BLaER1 (cell line): ENCODE data around the gene ANKRD34C.

Source experiments
- H3K27ac ChIP-seq: shearing (Covaris generic); formaldehyde crosslinking; 2 replicates; pipeline ENCODE4 v1.8.1; 2022
- H3K27me3 ChIP-seq: shearing (Covaris generic); formaldehyde crosslinking; 2 replicates; pipeline ENCODE4 v1.8.1; 2022
- H3K36me3 ChIP-seq: shearing (Covaris generic); formaldehyde crosslinking; 2 replicates; pipeline ENCODE4 v1.8.1; 2022
- H3K4me1 ChIP-seq: shearing (Covaris generic); formaldehyde crosslinking; 2 replicates; pipeline ENCODE4 v1.8.1; 2022
- H3K4me2 ChIP-seq: shearing (Covaris generic); formaldehyde crosslinking; 2 replicates; pipeline ENCODE4 v1.8.1; 2022
- H3K4me3 ChIP-seq: shearing (Covaris generic); formaldehyde crosslinking; 2 replicates; pipeline ENCODE4 v1.8.1; 2022
- H3K9ac ChIP-seq: shearing (Covaris generic); formaldehyde crosslinking; 2 replicates; pipeline ENCODE4 v1.8.1; 2022
- H3K9me3 ChIP-seq: shearing (Covaris generic); formaldehyde crosslinking; 2 replicates; pipeline ENCODE4 v1.8.1; 2022
- H4K20me1 ChIP-seq: shearing (Covaris generic); formaldehyde crosslinking; 2 replicates; pipeline ENCODE4 v1.8.1; 2022
- Cebpa-rat ChIP-seq: shearing (Covaris generic); IDR thresholded peaks from 2 replicates; pipeline ENCODE4 v1.8.1; 2022

ANKRD34C gene

GRCh38 chr15:79283252-79284048, 928 bp downstream of the ANKRD34C start:
- no peak overlapping the region for H3K4me2 ChIP-seq
- H3K4me3 ChIP-seq: no peak overlapping the region
- no peak overlapping the region for H3K27ac ChIP-seq
- no peaks in the 10 kb centered on the region for H3K4me1 ChIP-seq
- peaks cover 10% of the 10 kb centered on the region; the same call in 1 of the 2 replicates for H4K20me1 ChIP-seq
- H3K27me3 ChIP-seq: peaks cover 15% of the 10 kb centered on the region; the same call in 1 of the 2 replicates
- no peaks in the 10 kb centered on the region for H3K9me3 ChIP-seq
- TF ChIP-seq Cebpa-rat: no peak
- H3K36me3 ChIP-seq: no peaks in the 10 kb centered on the region
- no peak overlapping the region for H3K9ac ChIP-seq

GRCh38 chr15:79290642-79291275, 8.2 kb downstream of the ANKRD34C start:
- Histone ChIP-seq H3K9me3 (no peaks in the 10 kb centered on the region), H3K27ac (no peak overlapping the region), H3K4me1 (peaks cover 18% of the 10 kb centered on the region), H3K4me2 (peak overlapping the region; percentile 69), H3K27me3 (no peaks in the 10 kb centered on the region), H3K9ac (no peak overlapping the region), H3K36me3 (no peaks in the 10 kb centered on the region), H3K4me3 (no peak overlapping the region), H4K20me1 (no peaks in the 10 kb centered on the region)
- no peak for TF ChIP-seq Cebpa-rat

- Histone ChIP-seq H3K4me1 (peaks cover 18% of the 10 kb centered on the region), H3K27me3 (no peaks in the 10 kb centered on the region), H3K27ac (no peak overlapping the region), H3K4me3 (no peak overlapping the region), H3K9ac (no peak overlapping the region), H3K36me3 (no peaks in the 10 kb centered on the region), H3K4me2 (no peak overlapping the region), H3K9me3 (no peaks in the 10 kb centered on the region), H4K20me1 (no peaks in the 10 kb centered on the region)
- no peak for TF ChIP-seq Cebpa-rat
Observed at GRCh38 chr15:79292011-79292410, 9.5 kb downstream of the ANKRD34C start.

- no peak overlapping the region for H3K4me2 ChIP-seq
- H3K36me3 ChIP-seq: no peaks in the 10 kb centered on the region
- H3K4me1 ChIP-seq: peaks cover 18% of the 10 kb centered on the region
- no peak for TF ChIP-seq Cebpa-rat
- H3K27me3 ChIP-seq: no peaks in the 10 kb centered on the region
- no peak overlapping the region for H3K4me3 ChIP-seq
- no peak overlapping the region for H3K9ac ChIP-seq
- no peak overlapping the region for H3K27ac ChIP-seq
- H3K9me3 ChIP-seq: no peaks in the 10 kb centered on the region
- no peaks in the 10 kb centered on the region for H4K20me1 ChIP-seq
Observed at GRCh38 chr15:79294075-79294474, 11.6 kb downstream of the ANKRD34C start.

GRCh38 chr15:79296583-79296982, 14.1 kb downstream of the ANKRD34C start:
- H3K27me3 ChIP-seq: no peaks in the 10 kb centered on the region
- H4K20me1 ChIP-seq: no peaks in the 10 kb centered on the region
- H3K27ac ChIP-seq: no peak overlapping the region
- H3K4me2 ChIP-seq: no peak overlapping the region
- no peak overlapping the region for H3K4me3 ChIP-seq
- no peak overlapping the region for H3K9ac ChIP-seq
- no peaks in the 10 kb centered on the region for H3K36me3 ChIP-seq
- no peak for TF ChIP-seq Cebpa-rat
- no peaks in the 10 kb centered on the region for H3K9me3 ChIP-seq
- H3K4me1 ChIP-seq: peaks cover 2% of the 10 kb centered on the region

GRCh38 chr15:79299126-79299840, 16.8 kb downstream of the ANKRD34C start:
- no peaks in the 10 kb centered on the region for H3K36me3 ChIP-seq
- no peak overlapping the region for H3K4me2 ChIP-seq
- H3K9ac ChIP-seq: no peak overlapping the region
- H3K4me1 ChIP-seq: no peaks in the 10 kb centered on the region
- H3K27me3 ChIP-seq: no peaks in the 10 kb centered on the region
- H3K4me3 ChIP-seq: no peak overlapping the region
- no peaks in the 10 kb centered on the region for H3K9me3 ChIP-seq
- TF ChIP-seq Cebpa-rat: no peak
- H4K20me1 ChIP-seq: no peaks in the 10 kb centered on the region
- no peak overlapping the region for H3K27ac ChIP-seq

GRCh38 chr15:79299841-79300235, 17.3 kb downstream of the ANKRD34C start:
- Histone ChIP-seq H3K4me2 (no peak overlapping the region), H3K4me3 (no peak overlapping the region), H4K20me1 (no peaks in the 10 kb centered on the region), H3K27ac (no peak overlapping the region), H3K36me3 (no peaks in the 10 kb centered on the region), H3K27me3 (no peaks in the 10 kb centered on the region), H3K9me3 (no peaks in the 10 kb centered on the region), H3K4me1 (no peaks in the 10 kb centered on the region), H3K9ac (no peak overlapping the region)
- TF ChIP-seq Cebpa-rat: no peak

GRCh38 chr15:79307251-79307650, 24.7 kb downstream of the ANKRD34C start:
- H3K36me3 ChIP-seq: no peaks in the 10 kb centered on the region
- H3K4me1 ChIP-seq: peaks cover 8% of the 10 kb centered on the region
- no peak overlapping the region for H3K27ac ChIP-seq
- peaks cover 5% of the 10 kb centered on the region; the same call in 1 of the 2 replicates for H4K20me1 ChIP-seq
- no peaks in the 10 kb centered on the region for H3K9me3 ChIP-seq
- H3K27me3 ChIP-seq: no peaks in the 10 kb centered on the region
- H3K9ac ChIP-seq: no peak overlapping the region
- H3K4me2 ChIP-seq: no peak overlapping the region
- H3K4me3 ChIP-seq: no peak overlapping the region
- TF ChIP-seq Cebpa-rat: no peak

GRCh38 chr15:79308874-79309273, 26.4 kb downstream of the ANKRD34C start:
- Histone ChIP-seq H3K4me1 (peaks cover 24% of the 10 kb centered on the region), H3K4me2 (no peak overlapping the region), H4K20me1 (peaks cover 15% of the 10 kb centered on the region), H3K9me3 (no peaks in the 10 kb centered on the region), H3K4me3 (no peak overlapping the region), H3K36me3 (peaks cover 16% of the 10 kb centered on the region), H3K27me3 (no peaks in the 10 kb centered on the region), H3K9ac (no peak overlapping the region; the same call in 1 of the 2 replicates), H3K27ac (no peak overlapping the region)
- no peak for TF ChIP-seq Cebpa-rat

GRCh38 chr15:79310612-79310984, 28.1 kb downstream of the ANKRD34C start:
- Histone ChIP-seq H4K20me1 (peaks cover 25% of the 10 kb centered on the region), H3K27ac (no peak overlapping the region), H3K36me3 (peaks cover 33% of the 10 kb centered on the region), H3K4me2 (peak overlapping the region; percentile 92), H3K9me3 (no peaks in the 10 kb centered on the region), H3K9ac (peak overlapping the region; percentile 51; the same call in 1 of the 2 replicates), H3K27me3 (no peaks in the 10 kb centered on the region), H3K4me3 (peak overlapping the region; percentile 87), H3K4me1 (peaks cover 35% of the 10 kb centered on the region)
- no peak for TF ChIP-seq Cebpa-rat
